ENCODE data around the gene SRSF4. TPM values are rescaled to one million over a fixed set of nuclear protein-coding genes. Genes with fewer than 3 reads are reported as not detected.
A peak's percentile ranks its signal among the peaks of the same experiment; 100 is the strongest.

The SRSF4 gene
- total and polyA plus RNA-seq, 9 donors: 55.2 to 135 (median 88.2) TPM

DNA sequence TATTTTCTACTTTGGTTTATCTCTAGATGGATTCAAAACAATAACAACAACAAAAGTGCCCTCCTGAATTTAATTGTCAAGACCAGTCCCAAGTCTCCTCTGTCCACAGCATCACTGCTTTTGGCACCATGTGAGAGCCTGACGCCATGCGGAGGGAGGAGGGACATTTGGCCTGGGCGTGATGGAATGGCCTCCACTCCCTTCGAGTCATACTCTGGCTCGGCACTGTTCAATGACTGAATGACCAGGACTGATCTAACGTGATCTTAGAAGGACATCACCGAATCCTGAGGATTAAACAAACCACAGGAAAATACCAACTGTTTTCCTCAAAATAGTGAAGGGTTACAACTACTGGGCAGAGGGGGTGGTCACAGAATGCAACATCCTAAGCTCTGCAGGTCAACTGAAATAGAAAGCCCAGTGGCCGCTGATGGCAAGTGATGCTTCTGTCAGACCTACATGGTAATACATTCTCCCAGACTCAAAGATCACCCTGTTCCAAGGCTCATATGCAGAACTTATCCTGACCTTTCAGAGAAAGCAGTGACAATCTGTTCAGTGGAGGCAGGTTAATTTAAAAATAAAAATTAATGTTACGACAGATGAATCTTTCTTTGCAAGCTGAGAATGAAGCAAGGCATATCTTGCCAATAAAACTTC lies 19.1 kb downstream of the SRSF4 start:
- no peaks in the 10 kb centered on the region for H3K36me3 ChIP-seq

GRCh38 chr1:29162025-29162424 lies 19.7 kb downstream of the SRSF4 start:
- Histone ChIP-seq H3K36me3 (no peaks in the 10 kb centered on the region), H3K27ac (no peak overlapping the region), H3K27me3 (no peaks in the 10 kb centered on the region), H3K9me3 (no peaks in the 10 kb centered on the region), H3K4me3 (no peak overlapping the region), H3K4me1 (ENCODE audit: insufficient read depth) (peaks cover 2% of the 10 kb centered on the region)
- no peak for DNase-seq
- no peak for TF ChIP-seq EP300 (IDR thresholded peaks at IDR 0.05)
- no peak for TF ChIP-seq CTCF (IDR thresholded peaks at IDR 0.05)
- TF ChIP-seq POLR2A (IDR thresholded peaks at IDR 0.05): no peak
- 77 to 81% (median 81%) methylated on average over 4 of the region's 4 CpGs for WGBS, 3 donors
- intact Hi-C loops (cut with DNase I): no loop called here

More for the DNA sequence above, 19.1 kb downstream of the SRSF4 start:
- H3K9me3 ChIP-seq: no peaks in the 10 kb centered on the region
- no peaks in the 10 kb centered on the region for H3K27me3 ChIP-seq
- WGBS, 3 donors: 79 to 84% (median 81%) methylated on average over 9 of the region's 9 CpGs
- no peak overlapping the region for H3K4me3 ChIP-seq
- no peak for TF ChIP-seq CTCF (IDR thresholded peaks at IDR 0.05)
- TF ChIP-seq EP300 (IDR thresholded peaks at IDR 0.05): no peak
- TF ChIP-seq POLR2A (IDR thresholded peaks at IDR 0.05): no peak
- DNase-seq: no peak
- peaks cover 2% of the 10 kb centered on the region for H3K4me1 ChIP-seq (ENCODE audit: insufficient read depth)
- H3K27ac ChIP-seq: no peak overlapping the region
- intact Hi-C loops (cut with DNase I): no loop called here

DNA sequence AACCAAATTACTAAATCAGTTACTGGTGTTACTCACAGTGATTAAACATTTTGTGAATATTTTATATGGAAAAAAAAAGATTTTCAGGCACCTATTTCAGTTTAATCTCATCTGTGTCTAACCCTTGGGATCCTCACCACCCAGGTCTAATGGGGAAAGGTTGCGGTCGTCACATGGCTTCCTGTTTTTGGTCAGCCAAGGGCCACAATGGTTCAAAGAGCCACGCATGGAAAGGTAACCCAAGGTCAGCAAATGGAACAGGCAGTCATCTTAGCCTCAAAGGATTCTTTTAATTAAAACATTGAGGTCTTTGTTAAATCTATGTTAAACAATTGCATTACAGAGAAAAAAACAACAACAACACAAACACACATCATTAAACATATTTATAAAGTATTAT lies 21.9 kb downstream of the SRSF4 start:
- no peak for DNase-seq
- H3K27ac ChIP-seq: no peak overlapping the region
- no peaks in the 10 kb centered on the region for H3K9me3 ChIP-seq
- intact Hi-C loops (cut with DNase I): no loop called here
- H3K4me3 ChIP-seq: no peak overlapping the region
- H3K36me3 ChIP-seq: no peaks in the 10 kb centered on the region
- H3K4me1 ChIP-seq (ENCODE audit: insufficient read depth): peaks cover 7% of the 10 kb centered on the region
- no peaks in the 10 kb centered on the region for H3K27me3 ChIP-seq
- TF ChIP-seq POLR2A (IDR thresholded peaks at IDR 0.05): no peak
- no peak for TF ChIP-seq EP300 (IDR thresholded peaks at IDR 0.05)
- TF ChIP-seq CTCF (IDR thresholded peaks at IDR 0.05): no peak
- WGBS, 3 donors: 85 to 89% (median 86%) methylated on average over 3 of the region's 3 CpGs

DNA sequence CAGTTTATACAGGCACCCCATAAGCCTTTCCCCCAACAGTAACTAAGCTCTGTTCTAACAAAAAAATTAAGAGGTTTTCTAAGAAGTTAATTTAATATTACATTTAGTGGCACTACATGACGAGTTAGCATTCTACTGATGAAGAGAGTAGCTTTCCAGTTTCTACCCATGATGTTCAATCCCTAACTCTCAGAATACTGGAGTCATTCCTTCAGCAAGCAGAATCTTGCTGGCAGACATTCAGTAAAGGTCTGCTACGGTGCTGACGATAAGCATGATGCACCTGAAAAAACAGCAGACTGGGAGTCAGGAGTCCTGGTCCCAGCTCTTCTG lies 24.5 kb downstream of the SRSF4 start:
- no peak for TF ChIP-seq EP300 (IDR thresholded peaks at IDR 0.05)
- TF ChIP-seq POLR2A (IDR thresholded peaks at IDR 0.05): no peak
- no peak for TF ChIP-seq CTCF (IDR thresholded peaks at IDR 0.05)
- H3K4me3 ChIP-seq: no peak overlapping the region
- H3K27ac ChIP-seq: peak overlapping the region in 1 of 2 donors; percentile 55
- no peaks in the 10 kb centered on the region for H3K27me3 ChIP-seq
- no peak for DNase-seq
- H3K9me3 ChIP-seq: no peaks in the 10 kb centered on the region
- intact Hi-C loops (cut with DNase I): no loop called here
- H3K36me3 ChIP-seq: no peaks in the 10 kb centered on the region
- WGBS, 3 donors: 37 to 46% (median 42%) methylated on average over 3 of the region's 3 CpGs
- H3K4me1 ChIP-seq (ENCODE audit: insufficient read depth): peaks cover 6% of the 10 kb centered on the region

Data from ovary (tissue), 9 donors.